ENCODE results near the gene ANK3.

GRCh38 chr10:60414111-60414510 lies 24.4 kb upstream of the ANK3 start:
- TF ChIP-seq CTCF (IDR thresholded peaks at IDR 0.05) (no peak), POLR2A (IDR thresholded peaks at IDR 0.05) (no peak)
